ENCODE measurements around the gene NOVA2.

- TF ChIP-seq POLR2AphosphoS5 (IDR thresholded peaks at IDR 0.05) (no peak), POLR2A (IDR thresholded peaks at IDR 0.05) (no peak), CTCF (IDR thresholded peaks at IDR 0.05) (no peak)
Observed at GRCh38 chr19:45995715-45996385, 22.2 kb upstream of the NOVA2 start.
